ENCODE data around the gene LMX1B. TPM values are rescaled to one million over a fixed set of nuclear protein-coding genes. Genes with fewer than 3 reads are reported as not detected.

Gene LMX1B
- polyA plus RNA-seq, 1 donor (not counting 4 experiments of a cell fraction or from before 2014, with no cell fraction given) = 0.24 TPM

- Histone ChIP-seq H3K9ac (ENCODE audit: control insufficient read depth, extremely low read depth, insufficient read depth, low read length) (no peak overlapping the region), H2AFZ (ENCODE audit: control insufficient read depth, low read length) (no peak overlapping the region), H3K27ac (ENCODE audit: control insufficient read depth, insufficient read depth, low read length) (no peak overlapping the region), H3K36me3 (ENCODE audit: control insufficient read depth in 2 of 2, extremely low read depth in 1 of 2, insufficient read depth in 2 of 2, low read length in 2 of 2) (no peaks in the 10 kb centered on the region), H3K4me3 (ENCODE audit: control insufficient read depth in 2 of 3, extremely low read depth in 1 of 3, insufficient read depth in 2 of 3, low read depth in 1 of 3, low read length in 3 of 3) (no peak overlapping the region), H3K4me2 (ENCODE audit: control insufficient read depth, extremely low read depth, insufficient read depth, low read depth, low read length) (no peak overlapping the region), H3K9me1 (ENCODE audit: control insufficient read depth, extremely low read depth, insufficient read depth, low read length) (no peaks in the 10 kb centered on the region), H3K79me2 (ENCODE audit: control insufficient read depth, insufficient read depth, low read length) (no peaks in the 10 kb centered on the region), H3K4me1 (ENCODE audit: control insufficient read depth, extremely low read depth, insufficient read depth, low read length) (peaks cover 12% of the 10 kb centered on the region), H3K27me3 (ENCODE audit: control insufficient read depth, extremely low read depth, insufficient read depth, low read length) (no peaks in the 10 kb centered on the region), H3K9me3 (ENCODE audit: control insufficient read depth, low read depth, low read length) (no peaks in the 10 kb centered on the region), H4K20me1 (ENCODE audit: control insufficient read depth, extremely low read depth, insufficient read depth, low read length) (no peaks in the 10 kb centered on the region)
- DNase-seq (ENCODE audit: low read depth, low spot score) = no peak
- dilution Hi-C loops (cut with MboI; ENCODE audit: extremely low pct_ligation_motif_present, low sequenced_read_pairs) = no loop called here
- no peak for TF ChIP-seq EZH2 (IDR thresholded peaks at IDR 0.05; ENCODE audit: low read length)
- no peak for TF ChIP-seq CTCF (optimal IDR thresholded peaks at IDR 0.05 in 1 of 3, IDR thresholded peaks at IDR 0.05 in 1 of 3, conservative IDR thresholded peaks at IDR 0.05 in 1 of 3; ENCODE audit: extremely low read depth in 1 of 3, insufficient read depth in 2 of 3, low read length in 3 of 3)
- FAIRE-seq = no peak
Measured at GRCh38 chr9:126695186-126695585, 81.5 kb downstream of the LMX1B start.

GRCh38 chr9:126695701-126696400 lies 82.1 kb downstream of the LMX1B start:
- dilution Hi-C loops (cut with MboI; ENCODE audit: extremely low pct_ligation_motif_present, low sequenced_read_pairs) = no loop called here

More at GRCh38 chr9:126695701-126696400, 82.1 kb downstream of the LMX1B start:
- Histone ChIP-seq H3K27me3 (ENCODE audit: control insufficient read depth, extremely low read depth, insufficient read depth, low read length) (no peaks in the 10 kb centered on the region), H3K79me2 (ENCODE audit: control insufficient read depth, insufficient read depth, low read length) (no peaks in the 10 kb centered on the region), H3K4me3 (ENCODE audit: control insufficient read depth in 2 of 3, extremely low read depth in 1 of 3, insufficient read depth in 2 of 3, low read depth in 1 of 3, low read length in 3 of 3) (no peak overlapping the region), H3K9ac (ENCODE audit: control insufficient read depth, extremely low read depth, insufficient read depth, low read length) (no peak overlapping the region), H3K9me1 (ENCODE audit: control insufficient read depth, extremely low read depth, insufficient read depth, low read length) (no peaks in the 10 kb centered on the region), H3K36me3 (ENCODE audit: control insufficient read depth in 2 of 2, extremely low read depth in 1 of 2, insufficient read depth in 2 of 2, low read length in 2 of 2) (no peaks in the 10 kb centered on the region), H2AFZ (ENCODE audit: control insufficient read depth, low read length) (no peak overlapping the region), H3K9me3 (ENCODE audit: control insufficient read depth, low read depth, low read length) (no peaks in the 10 kb centered on the region), H3K4me1 (ENCODE audit: control insufficient read depth, extremely low read depth, insufficient read depth, low read length) (peaks cover 12% of the 10 kb centered on the region), H3K4me2 (ENCODE audit: control insufficient read depth, extremely low read depth, insufficient read depth, low read depth, low read length) (no peak overlapping the region), H4K20me1 (ENCODE audit: control insufficient read depth, extremely low read depth, insufficient read depth, low read length) (no peaks in the 10 kb centered on the region), H3K27ac (ENCODE audit: control insufficient read depth, insufficient read depth, low read length) (no peak overlapping the region)
- DNase-seq (ENCODE audit: low read depth, low spot score) (no peak), FAIRE-seq (no peak)
- TF ChIP-seq CTCF (optimal IDR thresholded peaks at IDR 0.05 in 1 of 3, IDR thresholded peaks at IDR 0.05 in 1 of 3, conservative IDR thresholded peaks at IDR 0.05 in 1 of 3; ENCODE audit: extremely low read depth in 1 of 3, insufficient read depth in 2 of 3, low read length in 3 of 3) = no peak
- no peak for TF ChIP-seq EZH2 (IDR thresholded peaks at IDR 0.05; ENCODE audit: low read length)
